GM23338 (cell line): ENCODE measurements around the gene EVI5. TPM values are rescaled to one million over a fixed set of nuclear protein-coding genes. Genes with fewer than 3 reads are reported as not detected.

Experiments
- ATAC-seq: fragments of 200-7000 bp; cut with Tn5 transposase; 3 replicates; pipeline ENCODE4 v1.9.1; 2020
- DNase-seq: peaks from one replicate; pipeline ENCODE4 v3.0.0-alpha.2; 2015; ENCODE audit warnings: low spot score
- H2AFZ ChIP-seq: fragments of 200-600 bp; sonication (generic); 2 replicates; pipeline ENCODE4 v1.8.0; 2016; ENCODE audit warnings: antibody characterized with exemption, mild to moderate bottlenecking, moderate library complexity
- H3F3A ChIP-seq: fragments of 200-600 bp; sonication (generic); replicated peaks from 2 replicates; pipeline ENCODE4 v1.8.0; 2017; ENCODE audit warnings: antibody characterized with exemption, mixed run types, low read depth
- H3K27ac ChIP-seq: fragments of 200-600 bp; sonication (generic); 2 replicates; pipeline ENCODE4 v1.6.1; 2016; ENCODE audit warnings: low read depth
- H3K27me3 ChIP-seq: fragments of 200-600 bp; sonication (generic); 2 replicates; pipeline ENCODE4 v1.8.0; 2016; ENCODE audit warnings: mild to moderate bottlenecking, mixed run types, moderate library complexity; ENCODE audit not compliant: insufficient read depth
- H3K36me3 ChIP-seq: fragments of 200-600 bp; sonication (generic); 2 replicates; pipeline ENCODE4 v1.8.0; 2016; ENCODE audit warnings: mild to moderate bottlenecking; ENCODE audit not compliant: insufficient read depth
- H3K4me1 ChIP-seq: fragments of 200-600 bp; sonication (generic); 2 replicates; pipeline ENCODE4 v1.8.0; 2016; ENCODE audit warnings: mild to moderate bottlenecking, moderate library complexity; ENCODE audit not compliant: insufficient read depth
- H3K4me2 ChIP-seq: fragments of 200-600 bp; sonication (generic); 2 replicates; pipeline ENCODE4 v1.7.1; 2017; ENCODE audit warnings: mixed run types
- H3K4me3 ChIP-seq: fragments of 200-600 bp; sonication (generic); 2 replicates; pipeline ENCODE4 v1.6.1; 2016; ENCODE audit warnings: mixed run types
- H3K79me2 ChIP-seq: fragments of 200-600 bp; sonication (generic); replicated peaks from 2 replicates; pipeline ENCODE4 v1.8.0; 2017; ENCODE audit warnings: mild to moderate bottlenecking; ENCODE audit not compliant: insufficient read depth
- H3K9me2 ChIP-seq: fragments of 200-600 bp; sonication (generic); 2 replicates; pipeline ENCODE4 v1.8.0; 2017; ENCODE audit not compliant: insufficient read depth
- H4K20me1 ChIP-seq: fragments of 200-600 bp; sonication (generic); replicated peaks from 2 replicates; pipeline ENCODE4 v1.8.0; 2017; ENCODE audit warnings: mild to moderate bottlenecking; ENCODE audit not compliant: insufficient read depth
- H3K27ac Mint-ChIP-seq: 2 replicates; pipeline ENCODE4 v1.8.0; 2020; ENCODE audit warnings: inconsistent platforms, mild to moderate bottlenecking, moderate library complexity, mixed read lengths
- H3K27me3 Mint-ChIP-seq: 3 replicates; pipeline ENCODE4 v1.8.0; 2022; ENCODE audit warnings: low read depth, mild to moderate bottlenecking, moderate library complexity, mixed read lengths, inconsistent platforms; ENCODE audit not compliant: insufficient read depth, poor library complexity
- H3K36me3 Mint-ChIP-seq: 3 replicates; pipeline ENCODE4 v1.8.0; 2021; ENCODE audit warnings: low read depth, mild to moderate bottlenecking, inconsistent platforms, moderate library complexity, mixed read lengths
- H3K4me1 Mint-ChIP-seq: 3 replicates; pipeline ENCODE4 v1.8.0; 2020; ENCODE audit warnings: mild to moderate bottlenecking, inconsistent platforms, mixed read lengths
- H3K4me3 Mint-ChIP-seq: 3 replicates; pipeline ENCODE4 v1.8.0; 2021; ENCODE audit warnings: moderate library complexity, mild to moderate bottlenecking, inconsistent platforms, mixed read lengths
- H3K9me3 Mint-ChIP-seq: 3 replicates; pipeline ENCODE4 v1.8.0; 2020; ENCODE audit warnings: moderate library complexity, mild to moderate bottlenecking, inconsistent platforms, mixed read lengths
- CREB1 ChIP-seq: fragments of 250-450 bp; sonication (Bioruptor Pico); IDR thresholded peaks from 2 replicates; pipeline ENCODE4 v1.5.0; 2020; ENCODE audit warnings: low read depth, mild to moderate bottlenecking, moderate library complexity
- EZH2 ChIP-seq: fragments of 200-600 bp; sonication (generic); IDR thresholded peaks from one replicate; pipeline ENCODE4 v1.8.0; 2017; ENCODE audit warnings: antibody characterized with exemption, mild to moderate bottlenecking, low read depth; ENCODE audit not compliant: unreplicated experiment
- EZH2phosphoT487 ChIP-seq: fragments of 200-600 bp; sonication (generic); IDR thresholded peaks from one replicate; pipeline ENCODE4 v1.8.1; 2018; ENCODE audit warnings: antibody characterized with exemption; ENCODE audit not compliant: unreplicated experiment
- JUNB ChIP-seq: IDR thresholded peaks from one replicate; pipeline ENCODE4 v1.6.1; 2016; ENCODE audit warnings: antibody characterized with exemption; ENCODE audit not compliant: unreplicated experiment
- NANOG ChIP-seq: IDR thresholded peaks from 2 replicates; pipeline ENCODE4 v1.6.1; 2016; ENCODE audit warnings: antibody characterized with exemption, borderline replicate concordance
- POLR2AphosphoS5 ChIP-seq: IDR thresholded peaks from 2 replicates; pipeline ENCODE4 v1.6.1; 2016; ENCODE audit warnings: antibody characterized with exemption, low read depth
- STAT1 ChIP-seq: IDR thresholded peaks from one replicate; pipeline ENCODE4 v1.6.1; 2016; ENCODE audit warnings: antibody characterized with exemption; ENCODE audit not compliant: unreplicated experiment
- ZNF114 ChIP-seq: fragments of 250-450 bp; sonication (Bioruptor Pico); IDR thresholded peaks from 2 replicates; pipeline ENCODE4 v1.5.0; 2020; ENCODE audit warnings: mild to moderate bottlenecking, moderate library complexity
- ZNF331 ChIP-seq: fragments of 250-450 bp; sonication (Bioruptor Pico); IDR thresholded peaks from 2 replicates; pipeline ENCODE4 v1.5.0; 2020; ENCODE audit warnings: low read depth, mild to moderate bottlenecking, moderate library complexity
- polyA plus RNA-seq: library from polyadenylated mRNA; unstranded; fragments of >200 nt; fragmentation: Nextera tagmentation; extraction: Ambion mirVana; gene quantifications from 2 replicates; pipeline ENCODE4 v1.2.1, GENCODE V29; 2016
- total RNA-seq: library from RNA; depleted of rRNA; stranded (reverse); fragments of >200 nt; shearing (Covaris generic); gene quantifications from 2 replicates; pipeline ENCODE4 v1.2.3, GENCODE V29; 2014
- TF ChIP-seq, protein P1 (sequence below): IDR thresholded peaks from 2 replicates; pipeline ENCODE4 v1.6.1; 2016; ENCODE audit warnings: antibody characterized with exemption
- TF ChIP-seq, protein P2 (sequence below): fragments of 250-450 bp; sonication (Bioruptor Pico); IDR thresholded peaks from 2 replicates; pipeline ENCODE4 v1.5.0; 2020; ENCODE audit warnings: mild to moderate bottlenecking, moderate library complexity
- TF ChIP-seq, protein P3 (sequence below), 2 experiments: fragments of 200-600 bp in 1 of 2; sonication (generic) in 1 of 2; conservative IDR thresholded peaks; 2 replicates each; pipeline versions ENCODE4 v1.5.1 to v1.6.1; 2016 to 2017; ENCODE audit warnings: antibody characterized with exemption in 2 of 2, low read depth in 2 of 2, mild to moderate bottlenecking in 2 of 2, moderate library complexity in 1 of 2
- TF ChIP-seq, protein P4 (sequence below): IDR thresholded peaks from one replicate; pipeline ENCODE4 v1.6.1; 2018; ENCODE audit warnings: antibody characterized with exemption; ENCODE audit not compliant: unreplicated experiment

Gene EVI5
- total and polyA plus RNA-seq, 2 experiments from 2014 or later, result 15.6 to 24.8 TPM

DNA sequence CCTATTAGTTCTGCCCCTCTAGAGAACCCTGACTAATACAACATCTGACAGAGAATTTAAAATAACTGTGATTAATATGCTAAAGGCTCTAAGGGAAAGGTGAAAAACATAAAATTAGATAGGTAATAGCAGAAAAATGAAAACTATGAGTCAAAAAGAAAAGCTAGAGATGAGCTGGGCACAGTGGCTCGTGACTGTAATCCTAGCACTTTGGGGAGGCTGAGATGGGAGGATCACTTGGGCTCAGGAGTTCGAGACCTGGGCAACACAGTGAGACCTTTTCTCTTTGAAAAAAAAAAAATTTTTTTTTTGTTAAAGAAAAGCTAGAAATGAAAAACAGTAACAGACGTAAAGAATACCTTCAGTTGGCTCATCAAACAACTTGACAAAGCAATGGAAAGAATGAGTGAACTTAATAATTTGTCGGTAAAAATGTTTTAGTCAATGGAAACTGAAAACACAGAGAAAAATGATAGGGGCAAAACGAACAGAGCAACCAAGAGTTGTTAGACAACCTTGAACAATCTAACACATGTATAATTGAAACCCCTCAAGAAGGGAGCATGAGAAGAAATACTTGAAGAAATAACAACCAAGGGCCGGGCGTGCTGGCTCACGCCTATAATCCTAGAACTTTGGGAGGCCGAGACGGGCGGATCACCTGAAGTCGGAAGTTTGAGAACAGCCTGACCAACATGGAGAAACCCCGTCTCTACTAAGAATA lies 165.3 kb downstream of the EVI5 start:
- no peak for TF ChIP-seq ZNF331 (CRISPR knock-in tag)
- no peak for TF ChIP-seq JUNB
- TF ChIP-seq, protein P1, sequence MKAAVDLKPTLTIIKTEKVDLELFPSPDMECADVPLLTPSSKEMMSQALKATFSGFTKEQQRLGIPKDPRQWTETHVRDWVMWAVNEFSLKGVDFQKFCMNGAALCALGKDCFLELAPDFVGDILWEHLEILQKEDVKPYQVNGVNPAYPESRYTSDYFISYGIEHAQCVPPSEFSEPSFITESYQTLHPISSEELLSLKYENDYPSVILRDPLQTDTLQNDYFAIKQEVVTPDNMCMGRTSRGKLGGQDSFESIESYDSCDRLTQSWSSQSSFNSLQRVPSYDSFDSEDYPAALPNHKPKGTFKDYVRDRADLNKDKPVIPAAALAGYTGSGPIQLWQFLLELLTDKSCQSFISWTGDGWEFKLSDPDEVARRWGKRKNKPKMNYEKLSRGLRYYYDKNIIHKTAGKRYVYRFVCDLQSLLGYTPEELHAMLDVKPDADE, result no peak
- TF ChIP-seq EZH2, result no peak
- TF ChIP-seq ZNF114 (CRISPR knock-in tag), result no peak
- TF ChIP-seq POLR2AphosphoS5, result no peak
- TF ChIP-seq, protein P2, sequence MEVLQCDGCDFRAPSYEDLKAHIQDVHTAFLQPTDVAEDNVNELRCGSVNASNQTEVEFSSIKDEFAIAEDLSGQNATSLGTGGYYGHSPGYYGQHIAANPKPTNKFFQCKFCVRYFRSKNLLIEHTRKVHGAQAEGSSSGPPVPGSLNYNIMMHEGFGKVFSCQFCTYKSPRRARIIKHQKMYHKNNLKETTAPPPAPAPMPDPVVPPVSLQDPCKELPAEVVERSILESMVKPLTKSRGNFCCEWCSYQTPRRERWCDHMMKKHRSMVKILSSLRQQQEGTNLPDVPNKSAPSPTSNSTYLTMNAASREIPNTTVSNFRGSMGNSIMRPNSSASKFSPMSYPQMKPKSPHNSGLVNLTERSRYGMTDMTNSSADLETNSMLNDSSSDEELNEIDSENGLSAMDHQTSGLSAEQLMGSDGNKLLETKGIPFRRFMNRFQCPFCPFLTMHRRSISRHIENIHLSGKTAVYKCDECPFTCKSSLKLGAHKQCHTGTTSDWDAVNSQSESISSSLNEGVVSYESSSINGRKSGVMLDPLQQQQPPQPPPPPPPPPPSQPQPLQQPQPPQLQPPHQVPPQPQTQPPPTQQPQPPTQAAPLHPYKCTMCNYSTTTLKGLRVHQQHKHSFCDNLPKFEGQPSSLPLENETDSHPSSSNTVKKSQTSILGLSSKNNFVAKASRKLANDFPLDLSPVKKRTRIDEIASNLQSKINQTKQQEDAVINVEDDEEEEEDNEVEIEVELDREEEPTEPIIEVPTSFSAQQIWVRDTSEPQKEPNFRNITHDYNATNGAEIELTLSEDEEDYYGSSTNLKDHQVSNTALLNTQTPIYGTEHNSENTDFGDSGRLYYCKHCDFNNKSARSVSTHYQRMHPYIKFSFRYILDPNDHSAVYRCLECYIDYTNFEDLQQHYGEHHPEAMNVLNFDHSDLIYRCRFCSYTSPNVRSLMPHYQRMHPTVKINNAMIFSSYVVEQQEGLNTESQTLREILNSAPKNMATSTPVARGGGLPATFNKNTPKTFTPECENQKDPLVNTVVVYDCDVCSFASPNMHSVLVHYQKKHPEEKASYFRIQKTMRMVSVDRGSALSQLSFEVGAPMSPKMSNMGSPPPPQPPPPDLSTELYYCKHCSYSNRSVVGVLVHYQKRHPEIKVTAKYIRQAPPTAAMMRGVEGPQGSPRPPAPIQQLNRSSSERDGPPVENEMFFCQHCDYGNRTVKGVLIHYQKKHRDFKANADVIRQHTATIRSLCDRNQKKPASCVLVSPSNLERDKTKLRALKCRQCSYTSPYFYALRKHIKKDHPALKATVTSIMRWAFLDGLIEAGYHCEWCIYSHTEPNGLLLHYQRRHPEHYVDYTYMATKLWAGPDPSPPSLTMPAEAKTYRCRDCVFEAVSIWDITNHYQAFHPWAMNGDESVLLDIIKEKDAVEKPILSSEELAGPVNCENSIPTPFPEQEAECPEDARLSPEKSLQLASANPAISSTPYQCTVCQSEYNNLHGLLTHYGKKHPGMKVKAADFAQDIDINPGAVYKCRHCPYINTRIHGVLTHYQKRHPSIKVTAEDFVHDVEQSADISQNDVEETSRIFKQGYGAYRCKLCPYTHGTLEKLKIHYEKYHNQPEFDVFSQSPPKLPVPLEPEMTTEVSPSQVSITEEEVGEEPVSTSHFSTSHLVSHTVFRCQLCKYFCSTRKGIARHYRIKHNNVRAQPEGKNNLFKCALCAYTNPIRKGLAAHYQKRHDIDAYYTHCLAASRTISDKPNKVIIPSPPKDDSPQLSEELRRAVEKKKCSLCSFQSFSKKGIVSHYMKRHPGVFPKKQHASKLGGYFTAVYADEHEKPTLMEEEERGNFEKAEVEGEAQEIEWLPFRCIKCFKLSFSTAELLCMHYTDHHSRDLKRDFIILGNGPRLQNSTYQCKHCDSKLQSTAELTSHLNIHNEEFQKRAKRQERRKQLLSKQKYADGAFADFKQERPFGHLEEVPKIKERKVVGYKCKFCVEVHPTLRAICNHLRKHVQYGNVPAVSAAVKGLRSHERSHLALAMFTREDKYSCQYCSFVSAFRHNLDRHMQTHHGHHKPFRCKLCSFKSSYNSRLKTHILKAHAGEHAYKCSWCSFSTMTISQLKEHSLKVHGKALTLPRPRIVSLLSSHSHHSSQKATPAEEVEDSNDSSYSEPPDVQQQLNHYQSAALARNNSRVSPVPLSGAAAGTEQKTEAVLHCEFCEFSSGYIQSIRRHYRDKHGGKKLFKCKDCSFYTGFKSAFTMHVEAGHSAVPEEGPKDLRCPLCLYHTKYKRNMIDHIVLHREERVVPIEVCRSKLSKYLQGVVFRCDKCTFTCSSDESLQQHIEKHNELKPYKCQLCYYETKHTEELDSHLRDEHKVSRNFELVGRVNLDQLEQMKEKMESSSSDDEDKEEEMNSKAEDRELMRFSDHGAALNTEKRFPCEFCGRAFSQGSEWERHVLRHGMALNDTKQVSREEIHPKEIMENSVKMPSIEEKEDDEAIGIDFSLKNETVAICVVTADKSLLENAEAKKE (CRISPR knock-in tag), result no peak
- no peak for TF ChIP-seq CREB1 (CRISPR knock-in tag)
- TF ChIP-seq, protein P3, sequence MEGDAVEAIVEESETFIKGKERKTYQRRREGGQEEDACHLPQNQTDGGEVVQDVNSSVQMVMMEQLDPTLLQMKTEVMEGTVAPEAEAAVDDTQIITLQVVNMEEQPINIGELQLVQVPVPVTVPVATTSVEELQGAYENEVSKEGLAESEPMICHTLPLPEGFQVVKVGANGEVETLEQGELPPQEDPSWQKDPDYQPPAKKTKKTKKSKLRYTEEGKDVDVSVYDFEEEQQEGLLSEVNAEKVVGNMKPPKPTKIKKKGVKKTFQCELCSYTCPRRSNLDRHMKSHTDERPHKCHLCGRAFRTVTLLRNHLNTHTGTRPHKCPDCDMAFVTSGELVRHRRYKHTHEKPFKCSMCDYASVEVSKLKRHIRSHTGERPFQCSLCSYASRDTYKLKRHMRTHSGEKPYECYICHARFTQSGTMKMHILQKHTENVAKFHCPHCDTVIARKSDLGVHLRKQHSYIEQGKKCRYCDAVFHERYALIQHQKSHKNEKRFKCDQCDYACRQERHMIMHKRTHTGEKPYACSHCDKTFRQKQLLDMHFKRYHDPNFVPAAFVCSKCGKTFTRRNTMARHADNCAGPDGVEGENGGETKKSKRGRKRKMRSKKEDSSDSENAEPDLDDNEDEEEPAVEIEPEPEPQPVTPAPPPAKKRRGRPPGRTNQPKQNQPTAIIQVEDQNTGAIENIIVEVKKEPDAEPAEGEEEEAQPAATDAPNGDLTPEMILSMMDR (conservative IDR thresholded peaks at IDR 0.05; ENCODE audit: low read depth in 2 of 2), result no peak
- no peak for TF ChIP-seq NANOG
- no peak for TF ChIP-seq STAT1
- TF ChIP-seq, protein P4, sequence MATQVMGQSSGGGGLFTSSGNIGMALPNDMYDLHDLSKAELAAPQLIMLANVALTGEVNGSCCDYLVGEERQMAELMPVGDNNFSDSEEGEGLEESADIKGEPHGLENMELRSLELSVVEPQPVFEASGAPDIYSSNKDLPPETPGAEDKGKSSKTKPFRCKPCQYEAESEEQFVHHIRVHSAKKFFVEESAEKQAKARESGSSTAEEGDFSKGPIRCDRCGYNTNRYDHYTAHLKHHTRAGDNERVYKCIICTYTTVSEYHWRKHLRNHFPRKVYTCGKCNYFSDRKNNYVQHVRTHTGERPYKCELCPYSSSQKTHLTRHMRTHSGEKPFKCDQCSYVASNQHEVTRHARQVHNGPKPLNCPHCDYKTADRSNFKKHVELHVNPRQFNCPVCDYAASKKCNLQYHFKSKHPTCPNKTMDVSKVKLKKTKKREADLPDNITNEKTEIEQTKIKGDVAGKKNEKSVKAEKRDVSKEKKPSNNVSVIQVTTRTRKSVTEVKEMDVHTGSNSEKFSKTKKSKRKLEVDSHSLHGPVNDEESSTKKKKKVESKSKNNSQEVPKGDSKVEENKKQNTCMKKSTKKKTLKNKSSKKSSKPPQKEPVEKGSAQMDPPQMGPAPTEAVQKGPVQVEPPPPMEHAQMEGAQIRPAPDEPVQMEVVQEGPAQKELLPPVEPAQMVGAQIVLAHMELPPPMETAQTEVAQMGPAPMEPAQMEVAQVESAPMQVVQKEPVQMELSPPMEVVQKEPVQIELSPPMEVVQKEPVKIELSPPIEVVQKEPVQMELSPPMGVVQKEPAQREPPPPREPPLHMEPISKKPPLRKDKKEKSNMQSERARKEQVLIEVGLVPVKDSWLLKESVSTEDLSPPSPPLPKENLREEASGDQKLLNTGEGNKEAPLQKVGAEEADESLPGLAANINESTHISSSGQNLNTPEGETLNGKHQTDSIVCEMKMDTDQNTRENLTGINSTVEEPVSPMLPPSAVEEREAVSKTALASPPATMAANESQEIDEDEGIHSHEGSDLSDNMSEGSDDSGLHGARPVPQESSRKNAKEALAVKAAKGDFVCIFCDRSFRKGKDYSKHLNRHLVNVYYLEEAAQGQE, result no peak
- TF ChIP-seq EZH2phosphoT487, result no peak
- Mint-ChIP-seq H3K4me1 (no peaks in the 10 kb centered on the region), H3K27me3 (peaks cover 3% of the 10 kb centered on the region), H3K4me3 (no peak overlapping the region), H3K9me3 (peaks cover 4% of the 10 kb centered on the region; the same call in 1 of the 3 replicates), H3K36me3 (peaks cover 26% of the 10 kb centered on the region), H3K27ac (no peak overlapping the region)
- no peak overlapping the region for H2AFZ ChIP-seq
- H3K4me1 ChIP-seq, result no peaks in the 10 kb centered on the region
- H3K36me3 ChIP-seq, result no peaks in the 10 kb centered on the region
- no peak overlapping the region for H3K4me3 ChIP-seq
- no peak overlapping the region for H3K27ac ChIP-seq
- no peaks in the 10 kb centered on the region for H3K79me2 ChIP-seq
- H3F3A ChIP-seq, result no peaks in the 10 kb centered on the region
- no peaks in the 10 kb centered on the region for H3K27me3 ChIP-seq
- H3K9me2 ChIP-seq, result no peaks in the 10 kb centered on the region
- no peaks in the 10 kb centered on the region for H4K20me1 ChIP-seq
- DNase-seq, result no peak
- no peak for ATAC-seq
- no peak overlapping the region for H3K4me2 ChIP-seq
